HCT116 (cell line): Measurements from ENCODE around the gene RREB1. TPM values are rescaled to one million over a fixed set of nuclear protein-coding genes. Genes with fewer than 3 reads are reported as not detected.

Experiments used
- ATAC-seq: fragments of 200-7000 bp; cut with Tn5 transposase; 2 replicates; pipeline ENCODE4 v1.9.1; 2020; ENCODE audit warnings: mild to moderate bottlenecking, moderate library complexity
- BruUV-seq: library from RNA; stranded (reverse); fragments of 400-500 nt; replicated peaks from 2 replicates; lab custom pipeline; 2021; lab: Mats Ljungman, UMichigan
- CTCF ChIA-PET: fragments of 300-600 bp; sonication (Branson Sonifier 250); formaldehyde crosslinking; loops from one replicate; lab custom pipeline; 2021; ENCODE audit warnings: antibody characterized with exemption; lab: Charles Lee
- POLR2A ChIA-PET: fragments of 300-600, 350-600 bp; sonication (Branson Sonifier 250); formaldehyde crosslinking; loops from one replicate; lab custom pipeline; 2021; ENCODE audit warnings: antibody characterized with exemption; lab: Charles Lee
- RAD21 ChIA-PET, 2 experiments: fragments of 300-600 bp; sonication (Branson Sonifier 250); formaldehyde crosslinking; loops; one replicate each; lab custom pipeline; 2023; ENCODE audit warnings: low total read pairs in 2 of 2; ENCODE audit not compliant: uncharacterized antibody in 2 of 2, unreplicated experiment in 2 of 2, low non-redundant PET in 1 of 2; lab: Charles Lee
- DNase-seq: peaks from one replicate; pipeline ENCODE4 v3.0.0-alpha.2; 2010; ENCODE audit warnings: low read depth, low spot score
- H2AFZ ChIP-seq: fragments of 200-600 bp; shearing (Covaris generic), sonication (generic); 2 replicates; pipeline ENCODE4 v1.6.1; 2017; ENCODE audit warnings: low read depth, mixed run types, mixed read lengths, antibody characterized with exemption, low read length; ENCODE audit not compliant: poor library complexity, severe bottlenecking
- H3K27ac ChIP-seq: 2 replicates; pipeline ENCODE4 v1.5.1; 2012; ENCODE audit warnings: low read depth, low read length
- H3K27me3 ChIP-seq: fragments of 200-600 bp; sonication (generic); 2 replicates; pipeline ENCODE4 v1.6.1; 2016; ENCODE audit warnings: mixed run types, low read length, mixed read lengths; ENCODE audit not compliant: insufficient read depth
- H3K36me3 ChIP-seq, 2 experiments: fragments of 200-500 bp in 1 of 2; fragments of 200-600 bp in 1 of 2; sonication (Bioruptor generic) in 1 of 2; sonication (generic) in 1 of 2; 2 replicates each; pipeline versions ENCODE4 v1.5.1 to v1.6.1; 2014 to 2016; ENCODE audit warnings: low read length in 2 of 2, inconsistent platforms in 1 of 2, mixed read lengths in 1 of 2, mixed run types in 1 of 2; ENCODE audit not compliant: insufficient read depth in 2 of 2, control insufficient read depth in 1 of 2
- H3K4me1 ChIP-seq, 2 experiments: fragments of 200-600 bp in 1 of 2; sonication (generic) in 1 of 2; 2 replicates each; pipeline versions ENCODE4 v1.5.1 to v1.6.1; 2012 to 2017; ENCODE audit warnings: low read length in 2 of 2, inconsistent platforms in 1 of 2, mild to moderate bottlenecking in 1 of 2, mixed read lengths in 1 of 2, mixed run types in 1 of 2, moderate library complexity in 1 of 2; ENCODE audit not compliant: insufficient read depth in 2 of 2, control insufficient read depth in 1 of 2
- H3K4me2 ChIP-seq: fragments of 200-600 bp; sonication (generic); 2 replicates; pipeline ENCODE4 v1.6.1; 2017; ENCODE audit warnings: mixed run types, low read length, mixed read lengths
- H3K4me3 ChIP-seq, 2 experiments: fragments of 200-600 bp in 1 of 2; sonication (generic) in 1 of 2; replicated peaks in 1 of 2; 2 replicates each; pipeline ENCODE4 v1.5.1; 2011 to 2016; ENCODE audit warnings: low read length in 2 of 2, control low read depth in 1 of 2, low read depth in 1 of 2, mild to moderate bottlenecking in 1 of 2, mixed read lengths in 1 of 2, mixed run types in 1 of 2
- H3K79me2 ChIP-seq: fragments of 200-600 bp; sonication (generic); 2 replicates; pipeline ENCODE4 v1.6.1; 2017; ENCODE audit warnings: mild to moderate bottlenecking, mixed run types, low read length, moderate library complexity, mixed read lengths; ENCODE audit not compliant: insufficient read depth
- H3K9ac ChIP-seq: fragments of 200-600 bp; sonication (generic); 2 replicates; pipeline ENCODE4 v1.6.1; 2016; ENCODE audit warnings: low read length, mixed read lengths
- H3K9me2 ChIP-seq: fragments of 200-600 bp; sonication (generic), shearing (Covaris generic); 2 replicates; pipeline ENCODE4 v1.6.1; 2017; ENCODE audit warnings: mixed run types, mild to moderate bottlenecking, moderate library complexity; ENCODE audit not compliant: insufficient read depth
- H3K9me3 ChIP-seq, 2 experiments: fragments of 200-500 bp in 1 of 2; fragments of 200-600 bp in 1 of 2; sonication (Bioruptor generic) in 1 of 2; sonication (generic) in 1 of 2; 2 replicates each; pipeline ENCODE4 v1.6.1; 2014 to 2017; ENCODE audit warnings: low read length in 2 of 2, mixed read lengths in 2 of 2, inconsistent platforms in 1 of 2, low read depth in 1 of 2, mild to moderate bottlenecking in 1 of 2, mixed run types in 1 of 2, moderate library complexity in 1 of 2; ENCODE audit not compliant: control insufficient read depth in 1 of 2, insufficient read depth in 1 of 2
- H4K20me1 ChIP-seq: fragments of 200-600 bp; sonication (generic), shearing (Covaris generic); 2 replicates; pipeline ENCODE4 v1.6.1; 2017; ENCODE audit warnings: mixed run types, mild to moderate bottlenecking, moderate library complexity; ENCODE audit not compliant: insufficient read depth
- ATF3 ChIP-seq: IDR thresholded peaks from 2 replicates; pipeline ENCODE4 v1.6.1; 2012
- CBX3 ChIP-seq: IDR thresholded peaks from 2 replicates; pipeline ENCODE4 v1.6.1; 2012; ENCODE audit warnings: low read depth
- CTCF ChIP-seq, 3 experiments: fragments of 200-600 bp in 1 of 3; sonication (generic) in 1 of 3; IDR thresholded peaks in 2 of 3; conservative IDR thresholded peaks in 1 of 3; 2 replicates each; pipeline ENCODE4 v1.5.1; 2012 to 2017; ENCODE audit warnings: low read depth in 2 of 3, low read length in 2 of 3, antibody characterized with exemption in 1 of 3, borderline replicate concordance in 1 of 3, control low read depth in 1 of 3, mild to moderate bottlenecking in 1 of 3, mixed read lengths in 1 of 3, mixed run types in 1 of 3, moderate library complexity in 1 of 3; ENCODE audit not compliant: insufficient read depth in 1 of 3
- EGR1 ChIP-seq: IDR thresholded peaks from 2 replicates; pipeline ENCODE4 v1.6.1; 2012; ENCODE audit warnings: low read depth
- ELF1 ChIP-seq: IDR thresholded peaks from 2 replicates; pipeline ENCODE4 v1.6.1; 2012; ENCODE audit warnings: low read depth, borderline replicate concordance
- EZH2 ChIP-seq: fragments of 200-600 bp; sonication (generic); IDR thresholded peaks from 2 replicates; pipeline ENCODE4 v1.6.1; 2017; ENCODE audit warnings: antibody characterized with exemption, mixed run types
- EZH2phosphoT487 ChIP-seq: fragments of 200-600 bp; IDR thresholded peaks from 2 replicates; pipeline ENCODE4 v1.6.1; 2018; ENCODE audit warnings: antibody characterized with exemption, borderline replicate concordance
- FOSL1 ChIP-seq: IDR thresholded peaks from 2 replicates; pipeline ENCODE4 v1.6.1; 2012; ENCODE audit warnings: low read depth
- JUND ChIP-seq: IDR thresholded peaks from 2 replicates; pipeline ENCODE4 v1.6.1; 2012
- POLR2A ChIP-seq: IDR thresholded peaks from 2 replicates; pipeline ENCODE4 v1.7.0; 2011; ENCODE audit warnings: borderline replicate concordance; ENCODE audit not compliant: insufficient read depth, insufficient read length; ENCODE audit errors: extremely low read depth
- RAD21 ChIP-seq: IDR thresholded peaks from 2 replicates; pipeline ENCODE4 v1.6.1; 2012; ENCODE audit warnings: low read depth, mild to moderate bottlenecking
- SIN3A ChIP-seq: IDR thresholded peaks from 2 replicates; pipeline ENCODE4 v1.6.1; 2012; ENCODE audit warnings: low read depth
- SP1 ChIP-seq: IDR thresholded peaks from 2 replicates; pipeline ENCODE4 v1.6.1; 2012; ENCODE audit warnings: low read depth
- SRF ChIP-seq: IDR thresholded peaks from 2 replicates; pipeline ENCODE4 v1.6.1; 2012; ENCODE audit warnings: low read depth
- TCF7L2 ChIP-seq: IDR thresholded peaks from 2 replicates; pipeline ENCODE4 v1.7.0; 2011; ENCODE audit warnings: borderline replicate concordance, inconsistent platforms; ENCODE audit not compliant: insufficient read depth, insufficient read length; ENCODE audit errors: extremely low read depth
- ZBTB33 ChIP-seq: IDR thresholded peaks from 2 replicates; pipeline ENCODE4 v1.6.1; 2011; ENCODE audit warnings: mild to moderate bottlenecking, low read length, moderate library complexity; ENCODE audit not compliant: insufficient replicate concordance; ENCODE audit errors: extremely low read depth
- ZFX ChIP-seq: fragments of 450-650 bp; IDR thresholded peaks from 2 replicates; pipeline ENCODE4 v1.6.1; 2017
- intact Hi-C: fragments of 100-400 bp; cut with micrococcal nuclease; formaldehyde crosslinking; loops from 2 replicates; pipeline ENCODE4 v1.10.0; 2022
- total RNA-seq: library from RNA; stranded (reverse); gene quantifications from one replicate; pipeline ENCODE4 v1.2.1, GENCODE V29; 2021; ENCODE audit not compliant: unreplicated experiment

The RREB1 gene
- total RNA-seq, 1 experiment from 2014 or later: 47.9 TPM

GRCh38 chr6:7252390-7252789 lies 144.6 kb downstream of the RREB1 start:
- TF ChIP-seq EZH2phosphoT487 (no peak), EZH2 (no peak), CBX3 (no peak), TCF7L2 (no peak), ZBTB33 (no peak), SRF (no peak), ELF1 (no peak), SIN3A (no peak), FOSL1 (no peak), EGR1 (no peak), ZFX (no peak), SP1 (no peak), RAD21 (no peak), CTCF (IDR thresholded peaks at IDR 0.05 in 2 of 3, conservative IDR thresholded peaks at IDR 0.05 in 1 of 3; ENCODE audit: borderline replicate concordance in 1 of 3, insufficient read depth in 1 of 3, low read depth in 2 of 3, low read length in 2 of 3) (no peak), JUND (no peak), POLR2A (no peak), ATF3 (no peak)
- TF ChIP-seq, all 23 proteins: peak for 0
- Histone ChIP-seq H3K4me1 (no peaks in the 10 kb centered on the region), H3K9me3 (no peaks in the 10 kb centered on the region), H3K27ac (no peak overlapping the region), H3K9me2 (no peaks in the 10 kb centered on the region), H4K20me1 (no peaks in the 10 kb centered on the region), H3K79me2 (no peaks in the 10 kb centered on the region), H3K4me2 (no peak overlapping the region), H3K36me3 (peaks cover 0 to 12% of the 10 kb centered on the region in 2 experiments; a peak in 3 of 4 replicates), H3K27me3 (no peaks in the 10 kb centered on the region), H3K4me3 (no peak overlapping the region), H3K9ac (no peak overlapping the region), H2AFZ (no peak overlapping the region)
- DNase-seq: no peak
- RAD21 ChIA-PET: no interaction called here
- CTCF ChIA-PET: interaction anchor here (0.8 kb wide), 1 partner anchor 9 kb away, joined by 4 read pairs; no protein-coding TSS in a partner anchor
- POLR2A ChIA-PET: no interaction called here
- intact Hi-C loops: no loop called here
- no TSS peak for BruUV-seq
- no peak for ATAC-seq
